Activated CD4-positive, alpha-beta T cell treated with anti-CD3 and anti-CD28 coated beads, Interleukin-2, amount 50 U/mL, for 24 hours (primary cell): Measurements from ENCODE around the gene LLCFC1.
"Not testable (repeated sequence)": the region's sequence is repeated elsewhere in the genome, so short reads cannot be mapped to it uniquely, and the experiment has no call there.

Experiments used
- DNase-seq, 2 donors: peaks; one replicate each; pipeline ENCODE4 v3.0.0-alpha.2; 2020; ENCODE audit warnings: low read depth in 1 of 2, low spot score in 1 of 2

LLCFC1 gene

GRCh38 chr7:142941541-142941940 is 2.3 kb downstream of the LLCFC1 start:
- no peak for DNase-seq

DNA sequence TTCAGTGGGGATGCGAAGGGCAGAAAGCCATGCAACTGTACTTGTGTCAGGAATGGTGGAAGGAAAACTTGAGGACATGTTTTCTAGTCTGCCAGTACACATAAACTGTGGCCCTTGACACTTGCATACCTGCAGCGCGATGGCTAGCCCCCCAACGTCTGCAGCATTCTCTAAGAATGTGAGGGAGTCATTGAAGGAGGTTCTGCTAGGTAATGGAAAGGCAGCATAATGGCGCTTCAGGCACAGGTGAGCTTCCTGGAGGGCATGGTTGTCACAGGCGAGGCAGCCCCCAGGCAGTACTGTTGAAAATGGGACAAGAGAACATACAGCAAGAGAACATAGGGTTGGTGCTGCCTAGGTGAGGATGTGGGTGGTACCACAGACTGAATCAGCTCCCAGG is 3.5 kb downstream of the LLCFC1 start:
- no peak for DNase-seq

DNA sequence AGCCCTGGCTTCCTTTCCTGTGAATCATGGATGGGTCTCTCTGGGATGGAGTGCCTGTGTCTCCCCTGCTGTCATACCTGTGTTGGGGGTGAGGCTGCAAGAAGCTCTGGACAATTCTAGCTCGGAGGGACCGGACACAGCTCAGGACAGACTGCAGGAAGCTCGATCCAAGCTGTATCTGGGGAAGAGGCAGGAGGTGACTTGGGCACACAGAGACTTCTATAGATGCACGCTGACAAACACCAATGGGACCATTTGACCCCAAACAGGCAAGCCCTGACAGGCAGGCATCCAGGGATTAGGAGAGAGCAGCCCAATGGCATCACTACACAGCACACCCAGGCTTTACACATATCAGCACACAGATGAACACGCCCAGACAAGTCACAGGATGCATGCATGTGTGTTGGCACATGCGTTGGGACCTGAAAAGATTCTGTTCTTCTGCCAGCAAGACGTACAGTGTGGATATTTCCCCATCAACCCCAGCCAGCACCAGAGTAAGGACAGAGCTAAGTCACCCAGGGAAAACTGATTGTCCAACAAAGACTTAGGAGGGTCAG is 4.5 kb downstream of the LLCFC1 start:
- DNase-seq: no peak

DNA sequence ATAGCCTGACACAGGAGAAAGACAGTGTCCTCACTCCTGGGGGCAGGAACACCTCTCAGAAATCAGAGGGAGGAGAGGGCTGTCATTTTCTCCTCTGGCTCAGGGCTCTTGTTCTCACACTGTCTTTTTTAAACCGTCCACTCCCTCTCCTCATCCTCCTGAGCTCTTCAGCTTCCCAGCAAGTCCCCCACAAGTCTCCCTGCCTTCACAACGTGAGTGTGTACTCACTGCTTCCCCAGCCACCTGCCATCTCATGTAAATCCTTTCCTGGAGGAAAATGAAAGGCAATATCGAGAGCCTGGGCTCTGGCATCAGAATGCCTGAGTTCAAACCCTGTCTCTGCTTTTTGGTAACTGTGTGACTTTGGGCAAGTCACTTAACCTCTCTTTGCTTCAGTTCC is 5.7 kb downstream of the LLCFC1 start:
- DNase-seq: no peak

- no peak for DNase-seq
These were observed 9.3 kb downstream of the LLCFC1 start for GRCh38 chr7:142948603-142949002.

- DNase-seq: no peak
These were observed 11.0 kb downstream of the LLCFC1 start for GRCh38 chr7:142950235-142950634.

DNA sequence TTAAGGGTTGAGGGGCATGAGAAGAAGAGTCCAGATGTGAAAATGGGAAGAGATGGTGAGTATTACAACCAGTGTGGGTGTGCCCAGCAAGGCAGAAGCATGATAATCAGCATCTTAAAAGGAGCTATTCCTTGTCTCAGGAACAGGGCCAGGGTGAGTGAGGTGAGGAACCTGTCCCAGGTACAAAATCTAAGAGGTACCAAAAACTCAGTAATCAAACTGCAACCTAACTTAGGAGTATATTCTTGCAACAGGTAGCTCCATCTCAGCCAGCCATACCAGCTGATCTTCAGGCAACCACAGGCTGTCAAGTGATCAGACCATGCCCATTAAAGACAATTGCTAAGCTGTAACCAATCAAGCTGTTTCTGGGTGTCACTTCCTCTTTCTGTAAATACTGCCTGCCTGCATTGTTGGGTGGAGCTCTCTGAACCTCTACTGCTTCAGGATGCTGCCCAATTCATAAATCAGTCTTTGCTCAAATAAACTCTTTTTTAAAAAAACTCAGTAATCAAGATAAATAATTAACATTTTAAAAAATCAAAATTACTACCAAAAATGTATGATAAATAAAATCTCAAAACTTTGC is 15.5 kb downstream of the LLCFC1 start:
- DNase-seq: no peak

DNA sequence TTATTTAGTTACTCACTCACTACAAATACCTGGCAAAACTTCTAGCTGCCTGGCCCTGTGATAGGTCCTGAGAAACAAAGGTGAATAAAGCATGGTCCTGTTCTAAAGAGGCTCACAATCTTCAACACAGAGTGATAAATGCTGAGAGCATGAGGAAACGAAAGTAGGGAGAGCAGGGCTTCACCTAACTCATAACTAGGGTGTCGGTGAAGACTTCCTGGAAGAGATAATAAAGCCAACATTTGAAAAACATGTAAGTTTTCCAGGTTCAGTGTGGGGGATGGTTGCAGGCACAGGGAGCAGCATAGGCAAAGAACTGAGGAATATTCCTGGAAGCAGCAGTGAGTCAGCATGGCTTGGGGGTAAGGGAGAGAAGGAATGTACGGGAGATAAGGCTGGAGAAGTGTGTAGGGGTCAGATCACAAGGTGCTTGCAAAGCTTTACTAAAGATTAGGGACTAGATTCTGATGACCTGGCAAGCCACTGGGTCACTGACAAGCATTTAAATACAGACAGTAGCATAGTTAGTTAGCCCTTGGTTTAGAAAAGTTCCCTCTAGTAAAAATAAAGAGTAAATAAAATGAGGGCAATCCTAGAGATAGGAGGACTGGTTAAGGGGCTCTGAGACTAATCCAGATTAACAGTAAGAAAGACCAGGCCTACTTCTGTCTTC is 17.8 kb downstream of the LLCFC1 start:
- DNase-seq: no peak

- no peak for DNase-seq
These were observed 18.4 kb downstream of the LLCFC1 start for GRCh38 chr7:142957723-142958122.

DNA sequence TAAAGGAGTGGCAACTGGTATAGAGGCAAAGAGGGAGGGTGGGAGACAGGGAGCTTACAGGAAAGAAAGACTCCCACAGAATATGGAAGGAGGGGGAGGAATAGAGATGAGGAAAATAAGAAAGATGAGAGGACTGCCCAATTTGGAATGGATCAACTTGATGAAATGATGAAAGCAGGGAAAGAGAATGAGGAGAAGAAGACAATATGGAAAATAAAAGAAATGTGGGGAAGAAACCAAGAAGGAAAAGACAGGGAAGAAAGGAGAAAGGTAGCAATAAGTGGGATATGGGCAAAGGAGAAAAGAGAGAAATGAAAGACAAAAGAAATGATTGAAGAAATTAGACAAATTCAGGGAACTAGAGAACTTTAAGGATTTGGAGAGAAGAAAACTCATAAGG is 19.9 kb downstream of the LLCFC1 start:
- DNase-seq: no peak

DNA sequence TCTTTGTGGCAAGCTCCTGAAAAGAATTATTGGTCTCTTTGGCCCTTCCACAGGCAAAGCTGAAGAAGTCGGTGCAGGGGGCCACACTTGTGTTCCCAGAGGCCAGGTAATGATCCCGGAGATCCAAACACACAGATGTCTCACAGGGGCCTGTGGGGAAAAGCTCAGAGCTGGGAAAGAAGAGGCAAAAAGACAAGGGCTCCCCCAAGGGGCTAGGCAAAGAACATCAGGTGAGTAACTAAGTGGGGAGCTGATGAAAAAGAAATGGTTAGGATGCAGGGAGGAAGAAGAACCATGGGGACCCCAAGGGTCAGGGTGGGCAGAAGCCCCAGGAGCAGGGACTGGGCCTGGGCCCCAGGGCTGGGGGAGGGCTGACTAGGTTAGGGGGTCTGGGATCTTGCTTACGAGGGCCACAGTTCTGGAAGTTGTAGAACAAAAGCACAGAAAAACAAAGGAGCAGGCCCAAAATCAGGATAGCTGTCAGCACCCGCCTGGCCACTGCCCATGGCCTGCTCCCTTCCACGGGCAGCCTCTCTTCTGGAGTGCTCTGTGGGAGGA is 21.8 kb downstream of the LLCFC1 start:
- no peak for DNase-seq

GRCh38 chr7:142961595-142961972 is 22.3 kb downstream of the LLCFC1 start:
- DNase-seq: no peak

DNA sequence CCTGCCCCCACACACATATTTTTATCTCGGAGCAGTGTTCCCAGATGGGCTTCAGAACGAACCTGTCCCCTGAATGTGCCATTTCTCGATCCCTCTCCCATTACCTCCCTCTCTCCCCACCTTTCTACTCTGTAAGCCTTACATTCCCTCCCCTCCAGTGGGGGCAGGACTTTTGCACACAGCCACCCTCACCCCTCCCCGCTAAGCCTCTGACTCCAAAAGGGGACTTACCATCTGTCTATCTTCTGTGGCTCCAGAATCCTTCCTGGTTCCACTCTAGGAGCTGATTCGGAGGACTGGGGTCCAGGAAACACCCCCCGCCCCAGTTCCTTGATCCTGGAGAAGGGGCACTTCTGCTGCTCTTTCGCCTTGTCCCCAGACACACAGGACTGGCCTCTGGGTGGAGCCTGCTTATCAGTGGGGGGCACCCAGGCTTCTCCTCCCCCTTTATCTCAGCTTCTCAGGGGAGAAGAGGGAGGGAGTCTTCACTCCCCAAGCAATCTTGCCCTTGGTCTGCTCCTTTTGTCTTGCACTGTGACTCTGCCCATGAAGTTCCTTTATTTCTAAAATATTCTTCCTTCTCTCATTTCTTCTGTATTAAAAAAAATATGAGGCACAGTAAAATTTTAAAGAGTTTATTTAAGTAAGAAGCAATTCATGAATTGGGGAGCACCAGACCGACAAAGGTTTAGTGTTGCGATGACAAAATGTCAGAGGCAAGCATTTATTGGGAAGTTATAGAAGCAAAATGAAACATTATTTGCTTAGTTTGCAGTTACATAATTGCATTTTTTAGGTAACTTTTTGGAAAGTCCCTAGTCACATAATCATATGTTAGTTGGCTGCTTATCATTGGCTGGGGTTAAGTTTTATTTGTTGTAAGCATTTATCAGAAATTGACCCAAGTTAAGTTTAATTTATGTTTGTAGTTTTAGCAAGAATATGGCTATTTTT is 23.0 kb downstream of the LLCFC1 start, which contains the start of gene KEL:
KEL (minus strand) TSS at position 391 of the 954 bp plus-strand sequence; CDS start at position 234, 157 bp downstream.
- no peak for DNase-seq

GRCh38 chr7:142962991-142963390 is 23.7 kb downstream of the LLCFC1 start:
- no peak for DNase-seq

DNA sequence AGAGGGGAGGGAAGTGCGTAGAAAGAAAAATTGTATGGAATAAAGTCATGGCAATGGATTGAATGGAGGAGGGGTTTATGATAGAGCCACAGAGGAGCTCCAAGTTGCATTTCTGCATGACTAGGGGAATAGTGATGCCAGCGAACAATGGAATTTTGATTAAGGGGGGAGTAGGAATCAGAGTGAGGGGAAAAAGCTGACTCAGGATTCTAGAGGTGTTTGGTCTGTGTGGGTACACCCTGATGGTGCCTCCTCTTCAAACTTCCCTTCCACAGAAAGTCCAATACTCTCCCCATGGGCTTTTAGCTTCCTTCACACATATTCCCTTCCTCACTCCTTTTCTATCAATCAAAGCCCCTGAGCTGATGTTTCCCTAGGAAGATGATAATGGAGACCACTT is 24.7 kb downstream of the LLCFC1 start:
- no peak for DNase-seq

GRCh38 chr7:142964502-142965246 is 25.4 kb downstream of the LLCFC1 start:
- no peak for DNase-seq

- no peak for DNase-seq
These were observed 28.9 kb downstream of the LLCFC1 start for GRCh38 chr7:142968229-142968628.

GRCh38 chr7:142969183-142969582 is 29.9 kb downstream of the LLCFC1 start:
- DNase-seq: no peak

DNA sequence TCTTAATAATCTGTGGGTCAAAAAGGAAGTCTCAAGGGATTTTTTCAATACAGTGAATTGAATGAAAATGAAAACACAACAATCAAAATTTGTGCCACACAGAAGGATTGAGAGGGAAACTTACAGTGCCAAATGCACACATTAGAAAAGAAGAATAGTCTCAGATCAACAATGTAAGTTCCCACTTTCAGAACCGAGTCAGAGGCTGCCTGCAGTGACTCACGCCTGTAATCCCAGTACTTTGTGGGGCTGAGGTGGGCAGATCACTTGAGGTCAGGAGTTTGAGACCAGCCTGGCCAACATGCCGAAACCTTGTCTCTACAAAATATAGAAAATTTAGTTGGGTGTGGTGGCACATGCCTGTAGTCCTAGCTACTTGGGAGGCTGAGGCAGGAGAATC is 35.3 kb downstream of the LLCFC1 start:
- no peak for DNase-seq

DNA sequence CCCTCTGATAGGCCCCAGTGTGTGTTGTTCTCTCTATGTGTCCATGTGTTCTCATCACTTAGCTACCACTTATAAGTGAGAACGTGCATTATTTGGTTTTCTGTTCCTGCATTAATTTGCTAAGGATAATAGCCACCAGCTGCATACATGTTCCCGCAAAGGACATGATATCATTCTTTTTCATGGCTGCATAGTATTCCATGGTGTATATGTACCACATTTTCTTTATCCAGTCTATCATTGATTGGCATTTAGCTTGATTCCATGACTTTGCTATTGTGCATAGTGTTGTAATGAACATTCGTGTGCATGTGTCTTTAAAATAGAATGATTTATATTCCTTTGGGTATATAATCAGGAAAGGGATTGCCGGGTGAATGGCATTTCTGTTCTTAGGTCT is 39.1 kb downstream of the LLCFC1 start:
- DNase-seq: not testable (repeated sequence)

DNA sequence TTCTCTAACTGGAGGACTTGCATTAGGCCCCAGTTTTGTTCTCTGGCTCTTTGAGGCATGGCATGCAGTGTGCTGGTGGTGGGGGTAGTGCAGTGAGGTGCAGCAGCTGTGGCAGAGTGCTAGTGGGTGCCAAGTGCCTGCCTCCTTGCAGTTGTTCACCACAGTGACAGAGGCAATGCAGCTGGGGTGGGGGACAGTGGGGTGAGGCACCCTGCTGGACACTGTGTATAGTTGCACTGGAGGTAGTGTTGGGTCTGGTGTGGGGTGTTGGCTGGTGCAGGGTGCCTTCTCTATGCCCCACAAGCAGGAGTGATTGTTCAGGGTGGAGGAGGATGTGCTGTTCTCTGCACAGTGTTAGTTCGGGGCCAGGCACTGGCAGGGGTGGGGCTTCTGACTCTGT is 44.5 kb downstream of the LLCFC1 start:
- no peak for DNase-seq
